GM12891 (cell line): Measurements from ENCODE around the gene KCNIP1.

Experiments used
- POLR2A ChIP-seq: IDR thresholded peaks from 2 replicates; pipeline ENCODE4 v1.6.1; 2011; ENCODE audit warnings: low read depth, low read length, control low read depth
- POU2F2 ChIP-seq: IDR thresholded peaks from 2 replicates; pipeline ENCODE4 v1.6.1; 2011; ENCODE audit warnings: low read depth, mild to moderate bottlenecking, control low read depth, low read length, moderate library complexity
- SPI1 ChIP-seq: IDR thresholded peaks from 2 replicates; pipeline ENCODE4 v1.6.1; 2011; ENCODE audit warnings: low read depth, low read length, control low read depth

DNA sequence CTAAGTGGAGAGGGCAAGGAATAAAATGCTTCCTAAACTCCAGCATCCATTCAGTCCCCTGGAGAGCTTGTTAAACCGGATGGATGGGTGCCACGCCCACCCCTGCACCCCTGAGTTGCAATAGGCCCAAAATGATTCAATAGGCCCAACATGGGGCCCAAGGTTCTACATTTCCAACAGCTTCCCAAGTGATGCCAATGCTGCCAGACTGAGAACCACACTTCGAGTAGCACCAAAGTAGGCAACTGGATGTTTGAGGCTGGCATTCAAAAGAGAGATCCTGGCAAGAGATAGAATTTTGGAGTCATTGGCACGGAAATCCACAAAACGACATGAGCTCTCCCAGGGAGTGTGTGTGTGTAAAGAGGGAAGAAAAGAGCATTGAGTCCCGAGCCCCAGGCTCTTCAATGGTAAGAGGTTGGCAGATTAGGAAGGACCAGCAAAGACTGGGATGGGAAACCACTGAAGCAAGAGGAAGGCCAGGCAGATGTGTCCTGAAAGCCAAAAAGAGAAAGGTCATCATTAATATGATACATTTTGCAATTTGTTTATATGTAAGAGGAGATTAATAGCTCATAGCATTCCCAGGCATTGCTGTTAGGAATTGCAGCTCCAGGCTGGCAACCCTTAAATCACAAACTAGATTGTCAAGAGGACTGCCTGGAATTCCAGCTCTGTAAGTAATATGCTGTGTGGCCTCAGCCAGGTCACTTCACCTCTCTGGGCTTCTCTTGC lies 130.6 kb downstream of the KCNIP1 start:
- TF ChIP-seq SPI1 = no peak
- TF ChIP-seq POLR2A = no peak
- no peak for TF ChIP-seq POU2F2
